GM20431 (cell line): ENCODE measurements around the gene KRTAP4-7.
"Not testable (repeated sequence)": the region's sequence is repeated elsewhere in the genome, so short reads cannot be mapped to it uniquely, and the experiment has no call there.

Experiments
- in situ Hi-C: fragments of 300-500 bp; cut with MseI, MboI; formaldehyde crosslinking; loops from one replicate; pipeline ENCODE4 v1.15.0; 2020; ENCODE audit warnings: low sequenced_read_pairs; ENCODE audit not compliant: unreplicated experiment

Gene KRTAP4-7

DNA sequence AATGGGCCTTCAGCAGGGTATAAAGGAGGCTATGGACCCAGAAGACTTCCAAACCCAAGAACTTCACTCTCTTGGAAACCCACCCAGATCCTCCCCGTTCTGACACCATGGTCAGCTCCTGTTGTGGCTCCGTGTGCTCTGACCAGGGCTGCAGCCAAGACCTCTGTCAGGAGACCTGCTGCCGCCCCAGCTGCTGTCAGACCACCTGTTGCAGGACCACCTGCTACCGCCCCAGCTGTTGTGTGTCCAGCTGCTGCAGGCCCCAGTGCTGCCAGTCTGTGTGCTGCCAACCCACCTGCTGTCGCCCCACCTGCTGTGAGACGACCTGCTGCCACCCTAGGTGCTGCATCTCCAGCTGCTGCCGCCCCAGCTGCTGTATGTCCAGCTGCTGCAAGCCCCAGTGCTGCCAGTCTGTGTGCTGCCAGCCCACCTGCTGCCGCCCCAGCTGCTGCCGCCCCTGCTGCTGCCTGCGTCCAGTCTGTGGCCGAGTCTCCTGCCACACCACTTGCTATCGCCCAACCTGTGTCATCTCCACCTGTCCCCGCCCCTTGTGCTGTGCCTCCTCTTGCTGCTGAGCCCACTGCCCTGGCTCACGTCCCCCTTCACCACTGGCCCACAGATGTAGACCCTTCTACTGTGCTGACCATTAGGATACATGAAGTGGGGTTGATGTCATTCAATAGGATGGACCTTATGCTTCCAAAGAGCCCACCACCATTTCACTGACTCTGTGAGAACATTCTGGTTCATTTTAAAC lies at the start of gene KRTAP4-7:
TSS of gene KRTAP4-7 (plus strand) at position 51 of the 757 bp plus-strand sequence. CDS start at position 108, 57 bp downstream.
- in situ Hi-C loops, result not testable (repeated sequence)

DNA sequence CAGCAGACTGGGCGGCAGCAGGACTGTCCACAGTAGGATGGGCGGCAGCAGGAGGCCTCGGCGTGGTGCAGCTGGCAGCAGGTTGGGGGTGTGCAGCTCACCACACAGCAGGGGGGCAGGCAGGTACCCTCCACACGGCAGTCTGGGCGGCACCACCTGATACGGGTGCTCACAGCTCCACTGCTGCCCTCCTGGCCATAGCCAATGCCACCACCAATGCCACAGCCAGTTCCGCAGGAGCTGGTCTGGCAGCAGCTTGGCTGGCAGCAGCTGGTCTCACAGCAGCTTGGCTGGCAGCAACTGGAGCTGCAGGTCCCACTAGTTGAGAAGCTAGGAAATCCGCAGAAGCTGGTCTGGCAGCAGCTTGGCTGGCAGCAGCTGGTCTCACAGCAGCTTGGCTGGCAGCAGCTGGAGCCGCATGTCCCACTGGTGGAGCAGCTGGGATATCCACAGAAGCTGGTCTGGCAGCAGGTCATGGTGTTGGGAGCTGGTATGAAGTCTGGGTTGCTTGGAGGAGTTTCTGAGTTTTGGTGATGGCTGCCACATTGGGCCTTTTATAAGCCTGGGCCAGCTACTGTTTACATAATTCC lies 49.5 kb upstream of the KRTAP4-7 start, which contains the start of gene KRTAP1-3:
TSS of gene KRTAP1-3 (minus strand) at position 529 of the 590 bp plus-strand sequence. CDS start at position 476, 53 bp downstream.
- in situ Hi-C loops, result not testable (repeated sequence)

DNA sequence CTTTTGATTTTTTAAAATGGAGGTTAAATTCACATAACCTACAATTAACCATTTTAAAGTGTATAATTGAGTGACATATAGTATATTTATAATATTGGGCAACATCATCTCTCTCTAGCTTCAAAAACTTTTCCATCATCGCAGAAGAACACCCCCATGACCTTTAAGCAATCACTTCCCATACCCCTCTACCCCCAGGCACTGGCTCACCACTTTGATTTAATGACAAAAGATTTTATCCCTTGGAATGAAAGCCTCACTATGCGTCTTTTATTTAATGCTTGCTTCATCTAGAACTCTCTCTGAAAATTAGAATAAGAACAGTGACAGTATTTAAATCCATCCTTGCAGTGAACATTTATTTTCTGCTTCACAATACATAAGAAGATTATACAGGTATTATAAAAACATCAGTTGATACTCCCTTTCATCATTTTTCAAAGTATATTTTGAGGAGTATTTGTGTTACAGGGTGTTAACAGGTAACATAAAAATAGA lies 46.0 kb upstream of the KRTAP4-7 start:
- in situ Hi-C loops, result no loop called here

DNA sequence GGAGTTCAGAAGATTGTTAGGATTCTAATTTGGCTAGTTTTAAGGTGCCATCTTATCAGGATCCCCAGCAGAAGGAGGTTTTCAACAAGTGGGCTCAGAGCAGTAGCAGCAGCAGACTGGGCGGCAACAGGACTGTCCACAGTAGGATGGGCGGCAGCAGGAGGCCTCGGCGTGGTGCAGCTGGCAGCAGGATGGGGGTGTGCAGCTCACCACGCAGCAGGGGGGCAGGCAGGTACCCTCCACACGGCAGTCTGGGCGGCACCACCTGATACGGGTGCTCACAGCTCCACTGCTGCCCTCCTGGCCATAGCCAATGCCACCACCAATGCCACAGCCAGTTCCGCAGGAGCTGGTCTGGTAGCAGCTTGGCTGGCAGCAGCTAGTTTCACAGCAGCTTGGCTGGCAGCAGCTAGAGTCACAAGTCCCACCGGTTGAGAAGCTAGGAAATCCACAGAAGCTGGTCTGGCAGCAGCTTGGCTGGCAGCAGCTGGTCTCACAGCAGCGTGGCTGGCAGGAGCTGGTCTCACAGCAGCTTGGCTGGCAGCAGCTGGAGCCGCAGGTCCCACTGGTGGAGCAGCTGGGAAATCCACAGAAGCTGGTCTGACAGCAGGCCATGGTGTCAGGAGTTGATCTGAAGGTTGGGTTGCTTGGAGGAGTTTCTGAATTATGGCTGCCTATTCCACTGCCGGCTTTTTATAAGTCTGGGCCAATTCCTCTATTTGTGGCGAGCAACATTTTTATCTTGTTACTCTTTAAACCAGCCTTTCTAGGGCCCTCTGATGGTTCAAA lies 43.0 kb upstream of the KRTAP4-7 start, which contains the start of gene KRTAP1-1:
TSS of gene KRTAP1-1 (minus strand) at position 668 of the 789 bp plus-strand sequence. CDS start at position 615, 53 bp downstream.
- in situ Hi-C loops, result not testable (repeated sequence)

DNA sequence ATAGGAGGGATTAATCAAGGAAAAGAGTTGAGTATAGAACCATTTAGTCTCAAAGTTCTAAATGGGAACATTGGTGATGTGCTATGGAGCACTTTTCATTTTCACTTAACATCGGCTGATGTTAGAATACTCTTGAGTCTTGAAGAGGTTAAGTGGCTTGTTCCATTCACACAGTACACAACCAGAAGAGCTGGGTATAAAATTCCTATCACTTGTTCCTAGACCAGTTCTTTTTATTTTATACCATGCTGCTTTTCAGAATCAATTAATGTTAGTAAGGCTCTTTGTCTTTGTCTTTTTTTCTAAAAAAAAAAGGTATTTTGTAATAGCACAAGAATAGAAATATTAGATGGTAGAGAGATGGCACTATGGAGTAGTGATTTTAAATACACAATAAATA lies 41.0 kb upstream of the KRTAP4-7 start:
- in situ Hi-C loops, result no loop called here

DNA sequence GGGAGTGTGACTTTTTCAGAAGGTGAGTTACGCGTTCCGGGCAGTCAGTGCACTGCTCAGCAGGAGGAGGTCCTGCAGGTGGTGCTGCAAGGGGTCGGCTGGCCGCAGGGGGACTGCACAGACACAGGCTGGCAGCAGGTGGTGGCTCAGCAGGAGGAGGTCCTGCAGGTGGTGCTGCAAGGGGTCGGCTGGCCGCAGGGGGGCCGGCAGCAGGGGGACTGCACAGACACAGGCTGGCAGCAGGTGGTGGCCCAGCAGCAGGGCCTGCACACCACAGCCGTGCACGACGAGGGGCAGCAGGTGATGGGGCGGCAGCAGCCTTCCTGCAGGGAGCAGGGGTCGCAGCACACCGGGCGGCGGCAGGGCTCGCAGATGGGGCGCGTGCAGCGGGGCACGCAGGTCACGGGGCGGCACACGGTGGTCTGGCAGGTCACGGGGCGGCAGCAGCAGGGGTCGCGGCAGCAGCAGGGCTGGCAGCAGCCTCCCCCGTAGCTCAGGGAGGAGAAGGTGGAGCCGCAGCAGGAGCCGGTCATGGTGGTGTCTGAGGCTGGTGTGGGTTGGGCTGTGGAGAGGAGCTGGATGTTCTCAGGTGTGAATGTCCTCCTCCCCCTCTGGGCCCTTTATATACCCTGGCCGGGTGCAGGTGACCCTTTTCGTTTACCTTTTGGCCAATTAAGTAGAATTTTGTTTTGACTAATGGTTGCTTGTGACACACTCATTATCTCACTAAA lies 37.0 kb upstream of the KRTAP4-7 start, which contains the start of gene KRTAP2-1:
TSS of gene KRTAP2-1 (minus strand) at position 582 of the 731 bp plus-strand sequence. CDS start at position 533, 49 bp downstream.
- in situ Hi-C loops, result not testable (repeated sequence)

DNA sequence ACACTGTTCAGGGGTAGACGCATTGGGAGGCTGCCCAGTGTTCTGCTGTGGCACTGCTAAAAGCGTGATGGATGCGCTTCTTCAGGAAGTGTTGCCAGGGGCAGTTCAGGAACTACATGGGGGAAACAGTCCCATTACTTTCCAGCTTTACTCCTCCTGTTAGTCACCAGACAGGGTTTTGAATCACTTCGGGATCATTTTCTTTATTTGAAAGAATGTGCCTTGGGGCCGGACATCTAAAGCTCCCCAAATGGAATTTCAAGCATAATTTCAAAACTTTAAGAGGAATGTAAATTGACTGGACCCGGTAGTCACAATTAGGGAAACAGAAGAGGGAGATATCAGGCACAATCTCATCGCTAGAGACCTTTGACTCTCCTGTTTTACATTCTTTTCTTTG lies 35.5 kb upstream of the KRTAP4-7 start:
- in situ Hi-C loops, result no loop called here

DNA sequence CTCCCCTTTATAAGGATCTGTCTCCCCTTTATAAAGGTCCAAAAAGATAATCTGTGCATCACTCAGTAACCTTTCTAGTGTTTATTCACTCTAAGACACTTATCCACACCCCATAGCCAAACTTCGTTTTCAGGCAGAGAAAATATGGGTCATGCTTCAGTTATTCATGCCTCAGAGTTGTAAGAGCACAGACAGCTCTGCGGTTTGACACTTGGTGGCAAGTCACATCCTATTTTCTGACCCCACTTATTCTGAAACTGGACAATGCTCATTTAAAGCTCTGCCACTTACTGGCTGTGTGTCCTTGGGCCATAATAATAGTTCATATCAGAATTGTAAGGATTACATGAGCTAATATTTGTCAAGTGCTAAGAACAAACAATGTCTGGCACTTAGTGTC lies 34.8 kb upstream of the KRTAP4-7 start:
- in situ Hi-C loops, result no loop called here

DNA sequence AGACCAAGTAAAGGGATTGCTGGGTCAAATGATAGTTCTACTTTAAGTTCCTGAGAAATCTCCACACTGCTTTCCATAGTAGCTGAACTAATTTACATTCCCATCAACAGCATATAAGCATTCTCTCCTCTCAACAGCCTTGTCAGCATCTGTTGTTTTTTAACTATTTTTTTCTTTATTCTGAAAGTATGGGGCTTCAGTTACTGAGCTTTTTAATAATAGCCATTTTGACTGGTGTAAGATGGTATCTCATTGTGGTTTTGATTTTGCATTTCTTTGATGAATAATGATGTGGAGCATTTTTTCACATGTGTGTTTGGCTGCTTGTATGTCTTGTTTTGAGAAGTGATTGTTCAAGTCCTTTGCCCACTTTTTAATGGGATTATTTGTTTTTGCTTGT lies 31.4 kb upstream of the KRTAP4-7 start:
- in situ Hi-C loops, result no loop called here

DNA sequence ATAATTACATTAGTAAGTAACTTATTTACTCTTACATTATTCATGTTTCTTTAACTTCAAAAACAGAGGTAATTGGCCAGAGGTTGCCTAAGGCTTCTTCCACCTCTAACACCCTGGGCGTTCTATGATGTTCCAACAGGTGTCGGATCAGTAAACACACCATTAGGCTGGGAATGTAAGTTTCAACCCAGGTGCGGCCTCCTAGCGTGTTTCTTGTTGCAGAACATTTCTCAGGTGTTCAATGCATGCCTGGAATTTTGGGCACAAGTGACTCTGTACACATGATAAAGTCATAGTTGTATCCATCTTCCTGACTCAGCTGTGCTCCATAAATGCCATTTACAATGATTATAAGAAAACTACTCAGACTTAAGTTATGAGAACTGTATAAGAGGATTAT lies 29.9 kb upstream of the KRTAP4-7 start:
- in situ Hi-C loops, result no loop called here

DNA sequence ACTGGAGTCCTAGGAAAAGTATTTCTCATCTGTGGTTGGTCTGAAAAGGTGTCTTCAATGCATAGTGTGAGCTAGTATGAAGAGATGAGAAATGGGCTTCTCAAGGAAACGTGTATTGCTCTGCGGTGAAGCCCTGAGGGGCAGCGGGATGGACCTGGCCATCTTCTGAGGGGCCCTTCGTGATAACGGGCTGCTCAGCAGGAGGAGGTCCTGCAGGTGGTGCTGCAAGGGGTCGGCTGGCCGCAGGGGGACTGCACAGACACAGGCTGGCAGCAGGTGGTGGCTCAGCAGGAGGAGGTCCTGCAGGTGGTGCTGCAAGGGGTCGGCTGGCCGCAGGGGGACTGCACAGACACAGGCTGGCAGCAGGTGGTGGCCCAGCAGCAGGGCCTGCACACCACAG lies 29.4 kb upstream of the KRTAP4-7 start:
- in situ Hi-C loops, result not testable (repeated sequence)

DNA sequence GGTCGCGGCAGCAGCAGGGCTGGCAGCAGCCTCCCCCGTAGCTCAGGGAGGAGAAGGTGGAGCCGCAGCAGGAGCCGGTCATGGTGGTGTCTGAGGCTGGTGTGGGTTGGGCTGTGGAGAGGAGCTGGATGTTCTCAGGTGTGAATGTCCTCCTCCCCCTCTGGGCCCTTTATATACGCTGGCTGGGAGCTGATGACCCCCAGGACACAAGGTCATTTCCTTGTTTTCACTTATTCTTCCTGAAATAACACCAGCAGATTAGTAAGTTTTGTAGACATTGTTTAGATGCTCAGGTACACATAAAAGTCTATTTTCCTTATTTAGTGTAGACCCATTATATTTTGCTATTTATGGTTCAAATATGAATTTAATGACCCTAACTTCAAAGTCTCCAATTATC lies 28.8 kb upstream of the KRTAP4-7 start, which contains the start of gene KRTAP2-2:
TSS of gene KRTAP2-2 (minus strand) at position 101 of the 400 bp plus-strand sequence. CDS start at position 82, 19 bp downstream.
- in situ Hi-C loops, result not testable (repeated sequence)

DNA sequence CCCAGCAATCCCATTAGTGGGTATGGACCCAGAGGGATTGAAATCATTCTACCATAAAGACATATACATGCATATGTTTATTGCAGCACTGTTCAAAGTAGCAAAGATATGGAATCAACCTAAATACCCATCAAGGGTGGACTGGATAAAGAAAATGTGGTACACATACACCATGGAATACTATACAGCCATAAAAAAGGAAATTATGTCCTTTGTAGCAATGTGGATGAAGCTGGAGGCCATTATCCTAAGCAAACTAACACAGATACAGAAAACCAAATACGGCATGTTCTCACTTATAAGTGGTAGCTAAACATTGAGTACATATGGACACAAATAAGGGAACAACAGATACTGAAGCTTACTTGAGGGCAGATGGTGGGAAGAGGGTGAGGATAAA lies 26.4 kb upstream of the KRTAP4-7 start:
- in situ Hi-C loops, result no loop called here

DNA sequence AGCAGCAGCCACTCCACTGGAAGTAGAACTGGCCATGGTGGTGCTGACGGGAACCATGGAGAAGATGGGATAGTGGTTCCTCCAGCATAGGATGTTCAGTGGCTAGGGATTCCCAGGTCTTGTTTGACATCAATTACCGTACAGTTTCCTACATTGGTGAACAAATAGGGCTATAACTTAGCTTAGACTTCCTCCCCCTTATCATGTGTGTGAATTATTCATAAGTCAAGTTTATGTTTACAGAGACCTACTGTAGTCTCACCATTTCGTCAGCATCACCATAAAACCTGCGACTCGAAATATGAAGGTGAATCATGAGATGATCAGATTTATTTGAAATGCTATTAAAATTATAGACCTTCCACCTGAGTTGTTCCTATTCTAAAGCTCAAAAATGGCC lies 25.2 kb upstream of the KRTAP4-7 start:
- in situ Hi-C loops, result no loop called here

DNA sequence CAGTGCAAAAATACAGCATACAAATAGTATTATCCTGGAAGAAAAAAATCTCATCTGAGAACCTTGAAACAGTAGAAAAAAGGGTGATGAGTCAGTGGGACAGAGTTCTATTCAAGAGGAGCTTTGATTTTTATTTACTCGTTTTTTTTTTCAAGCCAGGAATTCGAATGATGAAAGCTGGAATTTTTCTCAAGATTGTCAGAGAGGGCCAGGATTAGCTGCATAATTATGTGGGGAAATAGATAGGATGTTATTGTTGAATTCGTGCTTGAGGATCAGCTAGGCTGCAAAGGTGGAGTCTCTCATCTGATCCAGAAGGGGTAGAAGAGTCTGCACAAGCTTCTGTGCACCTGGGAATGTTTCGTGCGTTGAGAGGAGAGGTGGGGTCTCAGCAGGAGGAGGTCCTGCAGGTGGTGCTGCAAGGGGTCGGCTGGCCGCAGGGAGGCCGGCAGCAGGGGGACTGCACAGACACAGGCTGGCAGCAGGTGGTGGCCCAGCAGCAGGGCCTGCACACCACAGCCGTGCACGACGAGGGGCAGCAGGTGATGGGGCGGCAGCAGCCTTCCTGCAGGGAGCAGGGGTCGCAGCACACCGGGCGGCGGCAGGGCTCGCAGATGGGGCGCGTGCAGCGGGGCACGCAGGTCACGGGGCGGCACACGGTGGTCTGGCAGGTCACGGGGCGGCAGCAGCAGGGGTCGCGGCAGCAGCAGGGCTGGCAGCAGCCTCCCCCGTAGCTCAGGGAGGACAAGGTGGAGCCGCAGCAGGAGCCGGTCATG lies 24.5 kb upstream of the KRTAP4-7 start:
- in situ Hi-C loops, result not testable (repeated sequence)

DNA sequence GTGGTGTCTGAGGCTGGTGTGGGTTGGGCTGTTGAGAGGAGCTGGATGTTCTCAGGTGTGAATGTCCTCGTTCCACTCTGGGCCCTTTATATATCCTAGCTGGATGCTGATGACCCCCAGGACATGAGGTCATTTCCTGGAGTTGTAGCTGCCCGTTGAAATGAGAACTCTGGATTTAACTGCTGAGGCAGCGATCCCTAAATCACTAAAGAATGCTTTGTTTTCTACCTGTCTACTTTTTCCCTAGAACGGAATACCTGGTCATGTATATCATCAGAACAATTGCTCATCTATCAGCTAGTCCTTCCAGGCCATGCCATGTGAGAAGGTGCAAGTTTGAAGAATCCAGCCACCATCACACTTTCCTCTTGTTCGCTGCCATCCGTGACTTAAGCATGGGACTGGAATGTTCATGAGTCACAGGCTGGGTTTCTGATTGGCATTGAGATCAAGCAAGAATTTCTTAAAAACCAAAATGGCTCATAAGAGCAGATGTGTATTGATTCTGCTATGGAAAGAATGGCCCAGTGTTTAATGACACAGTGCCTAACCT lies 23.8 kb upstream of the KRTAP4-7 start, which contains the start of gene KRTAP2-3:
TSS of gene KRTAP2-3 (minus strand) at position 63 of the 553 bp plus-strand sequence. CDS start 64 bp downstream, outside the sequence.
- in situ Hi-C loops, result no loop called here

DNA sequence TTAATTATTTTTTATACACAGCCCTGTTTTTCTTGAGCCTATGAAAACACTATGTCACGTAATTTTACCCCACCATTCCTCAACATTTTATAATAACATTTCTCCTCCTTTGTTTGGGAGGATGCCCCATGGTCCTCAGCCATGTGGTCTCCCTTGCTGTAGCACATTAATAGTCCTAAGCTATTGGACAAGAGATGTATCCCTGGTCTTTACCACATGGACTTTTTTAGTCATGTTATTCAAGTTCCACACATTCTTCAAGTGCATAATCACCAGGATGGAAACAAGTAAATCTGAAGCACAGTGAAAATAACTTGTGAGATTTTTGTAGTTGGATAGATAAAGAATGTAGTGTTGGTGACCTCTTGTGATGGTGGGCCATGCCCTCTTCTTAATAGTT lies 22.0 kb upstream of the KRTAP4-7 start:
- in situ Hi-C loops, result no loop called here

DNA sequence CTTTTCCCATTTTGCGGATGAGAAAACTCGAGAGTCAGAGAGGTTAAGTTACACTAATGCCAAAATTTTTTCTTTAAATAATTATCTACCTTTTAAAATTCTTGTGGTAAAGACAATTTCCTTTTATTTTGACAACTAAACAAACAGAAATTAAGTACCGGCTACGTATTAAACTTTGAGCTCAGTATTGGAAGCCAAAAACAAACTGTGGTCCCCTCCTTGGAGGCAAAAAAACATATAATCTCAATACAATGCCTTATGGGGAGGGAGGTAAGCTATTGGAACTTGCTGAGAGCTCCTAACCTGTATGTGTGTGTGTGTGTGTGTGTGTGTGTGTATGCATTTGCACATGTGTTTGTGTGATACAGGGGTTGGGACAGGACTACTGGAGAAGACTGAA lies 20.5 kb upstream of the KRTAP4-7 start:
- in situ Hi-C loops, result no loop called here
